AG09309 (cell line): ENCODE results near the gene TMEM203.
"Not testable (repeated sequence)": the region's sequence is repeated elsewhere in the genome, so short reads cannot be mapped to it uniquely, and the experiment has no call there.

Experiments used
- DNase-seq: peaks from one replicate; pipeline ENCODE4 v3.0.0-alpha.2; 2010; ENCODE audit warnings: low read depth
- H3K4me3 ChIP-seq: 2 replicates; pipeline ENCODE4 v1.5.1; 2011; ENCODE audit warnings: mild to moderate bottlenecking, low read depth, low read length, moderate library complexity; ENCODE audit not compliant: control insufficient read depth
- CTCF ChIP-seq: IDR thresholded peaks from 2 replicates; pipeline ENCODE4 v1.5.1; 2011; ENCODE audit warnings: mild to moderate bottlenecking, low read depth, low read length, inconsistent platforms; ENCODE audit not compliant: insufficient read depth, control insufficient read depth; ENCODE audit errors: missing control alignments

The TMEM203 gene

GRCh38 chr9:137244486-137245449 lies 39.3 kb upstream of the TMEM203 start:
- no peak for DNase-seq
- no peak overlapping the region for H3K4me3 ChIP-seq

DNA sequence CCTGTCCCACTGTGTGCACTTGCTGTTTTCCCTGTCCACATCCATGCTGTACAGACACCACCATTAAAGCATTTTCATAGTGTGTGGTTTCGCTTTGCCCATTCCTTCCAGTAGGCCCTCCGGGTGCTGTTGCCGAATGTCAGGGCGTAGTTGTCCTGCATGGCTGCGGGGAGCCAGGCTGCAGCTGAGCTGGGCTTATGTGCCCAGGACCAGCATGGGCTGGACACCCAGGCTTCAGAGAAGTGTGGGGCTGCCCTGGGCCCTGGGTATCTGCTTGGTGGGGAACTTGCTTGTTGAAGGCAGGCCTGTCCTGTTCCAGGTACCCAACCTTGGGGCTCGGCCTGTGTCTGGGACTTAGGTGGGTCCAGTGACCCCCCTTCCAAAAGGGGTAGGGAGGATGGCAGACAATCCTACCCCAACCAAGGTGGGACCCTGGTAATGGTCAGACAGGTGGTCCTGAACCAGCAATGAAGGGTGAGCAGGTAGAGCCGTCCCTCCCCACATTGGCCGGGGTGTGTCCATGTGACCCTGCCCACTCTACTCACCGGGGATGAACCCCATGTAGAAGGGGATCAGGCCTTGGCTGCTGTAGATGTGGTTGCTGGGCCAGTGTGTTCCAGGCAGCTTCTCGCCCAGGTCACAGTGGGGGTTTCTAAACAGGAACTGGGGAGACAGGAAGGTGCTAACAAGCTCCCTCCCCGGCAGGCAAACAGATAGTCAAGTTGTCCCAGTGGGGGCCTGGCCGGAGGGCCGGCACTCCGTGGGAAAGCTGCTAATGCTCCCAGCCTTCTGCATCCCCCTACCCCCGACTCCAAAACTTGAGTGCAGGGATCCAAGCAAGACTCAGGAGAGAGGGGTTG lies 38.4 kb upstream of the TMEM203 start:
- no peak overlapping the region for H3K4me3 ChIP-seq
- no peak for TF ChIP-seq CTCF
- no peak for DNase-seq

More at GRCh38 chr9:137244486-137245449, 39.3 kb upstream of the TMEM203 start:
- TF ChIP-seq CTCF = no peak

DNA sequence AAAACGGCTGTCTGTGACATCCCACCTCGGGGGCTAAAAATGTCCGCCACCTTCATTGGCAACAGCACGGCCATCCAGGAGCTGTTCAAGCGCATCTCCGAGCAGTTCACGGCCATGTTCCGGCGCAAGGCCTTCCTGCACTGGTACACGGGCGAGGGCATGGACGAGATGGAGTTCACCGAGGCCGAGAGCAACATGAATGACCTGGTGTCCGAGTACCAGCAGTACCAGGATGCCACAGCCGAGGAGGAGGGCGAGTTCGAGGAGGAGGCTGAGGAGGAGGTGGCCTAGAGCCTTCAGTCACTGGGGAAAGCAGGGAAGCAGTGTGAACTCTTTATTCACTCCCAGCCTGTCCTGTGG lies 37.8 kb upstream of the TMEM203 start:
- not testable (repeated sequence) for H3K4me3 ChIP-seq, DNase-seq

DNA sequence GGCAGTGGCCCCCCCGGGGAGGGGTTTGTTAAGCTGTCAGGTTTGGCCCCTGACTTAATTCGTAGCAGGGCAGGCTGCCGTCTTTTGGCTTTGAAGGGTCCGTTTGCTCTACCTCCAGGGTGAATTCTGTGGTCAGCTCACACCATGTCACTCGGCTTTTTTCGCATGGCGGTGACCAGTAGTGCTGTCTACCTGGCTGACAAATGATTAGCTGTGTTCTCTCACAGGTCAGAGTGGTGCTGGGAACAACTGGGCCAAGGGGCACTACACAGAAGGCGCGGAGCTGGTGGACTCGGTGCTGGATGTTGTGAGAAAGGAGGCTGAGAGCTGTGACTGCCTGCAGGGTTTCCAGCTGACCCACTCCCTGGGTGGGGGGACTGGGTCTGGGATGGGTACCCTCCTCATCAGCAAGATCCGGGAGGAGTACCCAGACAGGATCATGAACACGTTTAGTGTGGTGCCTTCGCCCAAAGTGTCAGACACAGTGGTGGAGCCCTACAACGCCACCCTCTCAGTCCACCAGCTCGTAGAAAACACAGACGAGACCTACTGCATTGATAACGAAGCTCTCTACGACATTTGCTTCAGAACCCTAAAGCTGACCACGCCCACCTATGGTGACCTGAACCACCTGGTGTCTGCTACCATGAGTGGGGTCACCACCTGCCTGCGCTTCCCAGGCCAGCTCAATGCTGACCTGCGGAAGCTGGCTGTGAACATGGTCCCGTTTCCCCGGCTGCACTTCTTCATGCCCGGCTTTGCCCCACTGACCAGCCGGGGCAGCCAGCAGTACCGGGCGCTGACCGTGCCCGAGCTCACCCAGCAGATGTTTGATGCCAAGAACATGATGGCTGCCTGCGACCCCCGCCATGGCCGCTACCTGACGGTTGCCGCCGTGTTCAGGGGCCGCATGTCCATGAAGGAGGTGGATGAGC lies 37.1 kb upstream of the TMEM203 start:
- no peak for DNase-seq
- no peak for TF ChIP-seq CTCF
- H3K4me3 ChIP-seq = peak overlapping the region; percentile 90

GRCh38 chr9:137241490-137242268 lies 36.2 kb upstream of the TMEM203 start:
- no peak for TF ChIP-seq CTCF
- no peak for DNase-seq
- peak overlapping the region; percentile 90 for H3K4me3 ChIP-seq

DNA sequence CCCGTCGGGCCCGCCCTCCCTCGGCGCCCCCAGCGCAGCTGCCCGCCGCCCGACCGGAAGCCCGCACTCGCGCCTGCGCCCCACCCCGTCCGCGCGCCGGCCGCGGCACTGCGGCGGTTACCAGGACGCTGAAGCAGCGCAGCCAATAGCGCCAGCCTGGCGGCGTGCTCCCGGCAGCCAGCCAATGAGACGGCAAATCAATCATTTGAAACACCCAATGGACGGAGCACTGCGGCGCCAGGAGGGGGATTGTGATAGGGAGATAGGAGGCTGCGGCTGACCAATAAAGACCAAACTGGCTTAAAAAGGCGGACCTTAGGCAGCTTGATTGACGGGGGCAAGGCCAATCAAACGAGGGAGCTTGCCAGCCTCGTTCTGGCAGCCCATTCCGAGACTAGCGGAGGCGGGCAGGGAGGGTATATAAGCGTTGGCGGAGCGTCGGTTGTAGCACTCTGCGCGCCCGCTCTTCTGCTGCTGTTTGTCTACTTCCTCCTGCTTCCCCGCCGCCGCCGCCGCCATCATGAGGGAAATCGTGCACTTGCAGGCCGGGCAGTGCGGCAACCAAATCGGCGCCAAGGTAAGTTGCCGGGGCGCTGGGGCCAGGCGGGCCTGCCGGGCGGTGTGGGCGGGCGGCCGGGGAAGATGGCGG lies 35.5 kb upstream of the TMEM203 start, which contains the start of gene TUBB4B:
Gene TUBB4B, plus strand, starts transcription at position 447 of the 649 bp plus-strand sequence. Its CDS starts 74 bp downstream, at position 521.
- peak; percentile 100 for DNase-seq
- TF ChIP-seq CTCF = no peak
- peak within 1 kb of the TSS; percentile 90 for H3K4me3 ChIP-seq
